PC-9 (cell line): ENCODE data around the gene HCN4.

Experiments used
- EZH2 ChIP-seq: fragments of 200-600 bp; sonication (generic); IDR thresholded peaks from 2 replicates; pipeline ENCODE4 v1.8.0; 2017; ENCODE audit warnings: antibody characterized with exemption, low read depth
- TF ChIP-seq, protein P1 (sequence below): fragments of 200-600 bp; sonication (generic); conservative IDR thresholded peaks from 2 replicates; pipeline ENCODE4 v1.6.1; 2017; ENCODE audit warnings: mixed run types, antibody characterized with exemption, mild to moderate bottlenecking, moderate library complexity

DNA sequence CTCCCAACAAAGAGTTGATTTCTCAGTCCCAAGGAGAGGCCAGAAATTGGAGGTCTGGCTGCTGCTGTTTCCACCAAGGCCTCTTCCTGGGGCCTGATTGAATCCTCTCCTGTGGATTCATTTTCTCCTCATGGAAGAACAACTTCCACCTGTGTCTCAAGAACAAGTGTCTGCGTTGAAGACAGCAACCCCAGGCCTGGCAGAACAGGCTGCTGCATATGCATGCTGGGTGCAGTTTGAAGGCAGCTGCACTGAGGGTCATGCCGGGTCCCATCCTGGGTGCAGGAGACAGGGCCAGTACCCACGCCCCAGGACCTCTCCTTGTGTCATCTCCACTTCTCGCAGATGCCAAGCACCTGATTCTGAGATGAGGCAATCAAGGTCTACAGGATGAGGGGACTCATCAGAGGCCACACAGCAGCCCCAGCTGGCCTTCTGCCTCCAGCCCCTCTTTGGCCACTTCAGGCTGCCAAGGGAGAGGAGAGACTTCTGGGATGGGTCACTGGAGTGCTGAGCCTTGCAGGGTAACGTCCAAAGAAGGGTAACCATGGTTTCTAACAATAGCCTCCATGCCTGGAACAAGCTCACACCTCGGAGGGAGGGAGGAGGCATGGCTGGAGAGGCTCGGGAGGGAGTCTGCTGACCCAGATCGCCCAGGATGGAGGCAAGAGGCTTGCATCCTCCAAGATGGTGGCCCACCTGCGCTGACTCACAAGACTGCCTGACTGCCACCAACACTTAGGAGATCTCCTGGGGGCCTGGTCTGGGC lies 30.0 kb downstream of the HCN4 start:
- TF ChIP-seq, protein P1, sequence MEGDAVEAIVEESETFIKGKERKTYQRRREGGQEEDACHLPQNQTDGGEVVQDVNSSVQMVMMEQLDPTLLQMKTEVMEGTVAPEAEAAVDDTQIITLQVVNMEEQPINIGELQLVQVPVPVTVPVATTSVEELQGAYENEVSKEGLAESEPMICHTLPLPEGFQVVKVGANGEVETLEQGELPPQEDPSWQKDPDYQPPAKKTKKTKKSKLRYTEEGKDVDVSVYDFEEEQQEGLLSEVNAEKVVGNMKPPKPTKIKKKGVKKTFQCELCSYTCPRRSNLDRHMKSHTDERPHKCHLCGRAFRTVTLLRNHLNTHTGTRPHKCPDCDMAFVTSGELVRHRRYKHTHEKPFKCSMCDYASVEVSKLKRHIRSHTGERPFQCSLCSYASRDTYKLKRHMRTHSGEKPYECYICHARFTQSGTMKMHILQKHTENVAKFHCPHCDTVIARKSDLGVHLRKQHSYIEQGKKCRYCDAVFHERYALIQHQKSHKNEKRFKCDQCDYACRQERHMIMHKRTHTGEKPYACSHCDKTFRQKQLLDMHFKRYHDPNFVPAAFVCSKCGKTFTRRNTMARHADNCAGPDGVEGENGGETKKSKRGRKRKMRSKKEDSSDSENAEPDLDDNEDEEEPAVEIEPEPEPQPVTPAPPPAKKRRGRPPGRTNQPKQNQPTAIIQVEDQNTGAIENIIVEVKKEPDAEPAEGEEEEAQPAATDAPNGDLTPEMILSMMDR, result no peak
- TF ChIP-seq EZH2, result no peak
